Embryonic facial prominence (tissue), 1 donor: Measurements from ENCODE around the gene IRX3.
"Not testable (repeated sequence)": the region's sequence is repeated elsewhere in the genome, so short reads cannot be mapped to it uniquely, and the experiment has no call there.

Experiments
- DNase-seq: peaks from one replicate; pipeline ENCODE4 v3.0.0-alpha.2; 2016; ENCODE audit errors: extremely low spot score

IRX3 gene

DNA sequence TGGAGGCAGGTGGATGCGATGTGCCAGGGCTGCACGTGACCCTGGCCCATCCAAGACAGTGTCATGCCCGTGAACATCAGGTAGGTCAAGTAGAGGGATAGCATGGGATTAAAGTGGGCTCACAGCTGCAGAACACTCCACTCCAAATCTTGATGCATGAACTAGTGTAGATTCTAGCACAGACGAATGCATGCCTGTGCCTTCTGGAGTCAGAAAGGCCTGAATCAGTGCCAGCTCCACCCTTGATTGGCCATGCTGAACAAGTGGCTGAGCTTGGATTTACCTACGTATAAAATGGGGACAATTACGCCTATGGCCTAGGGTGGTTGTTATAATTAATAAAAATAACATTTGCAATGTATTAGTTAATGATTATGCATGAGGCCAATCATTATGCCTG, 10.6 kb downstream of the IRX3 start:
- DNase-seq: no peak

DNA sequence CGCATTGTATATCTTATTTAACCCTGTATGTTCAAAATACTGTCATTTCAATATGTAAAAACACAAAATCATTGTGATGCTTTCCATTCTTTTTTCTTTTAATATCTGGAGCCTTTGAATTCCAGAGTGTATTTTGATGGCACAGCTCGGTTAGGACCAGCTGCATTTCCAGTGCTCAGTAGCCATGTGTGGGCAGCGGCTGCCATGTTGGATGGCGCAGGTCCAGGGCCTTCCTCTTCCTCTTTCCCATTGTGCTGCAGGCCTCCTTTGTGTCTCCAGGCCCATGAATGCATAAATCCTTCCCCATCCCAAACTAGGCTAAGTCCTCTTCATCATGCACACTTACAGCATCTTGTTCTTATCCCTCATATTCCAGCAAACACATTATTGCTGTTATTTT, 13.0 kb downstream of the IRX3 start:
- no peak for DNase-seq

- no peak for DNase-seq
Measured at GRCh38 chr16:54270711-54271110, 15.9 kb downstream of the IRX3 start.

DNA sequence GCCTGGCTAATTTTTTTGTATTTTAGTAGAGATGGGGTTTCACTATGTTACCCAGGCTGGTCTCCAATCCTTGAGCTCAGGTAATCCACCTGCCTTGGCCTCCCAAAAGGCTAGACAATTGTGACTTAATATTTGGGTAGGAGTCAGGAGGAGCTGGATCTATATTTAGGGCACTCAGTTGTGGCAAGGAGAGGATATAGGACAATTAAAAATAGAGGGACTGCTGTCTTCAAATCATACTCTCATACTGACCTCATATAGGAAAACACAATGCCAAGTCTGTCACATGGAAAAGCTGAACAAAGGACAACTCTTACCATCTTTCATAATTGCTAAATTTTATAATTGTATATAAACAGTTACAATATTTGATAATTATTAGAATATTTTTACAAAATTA, 17.1 kb downstream of the IRX3 start:
- no peak for DNase-seq

DNA sequence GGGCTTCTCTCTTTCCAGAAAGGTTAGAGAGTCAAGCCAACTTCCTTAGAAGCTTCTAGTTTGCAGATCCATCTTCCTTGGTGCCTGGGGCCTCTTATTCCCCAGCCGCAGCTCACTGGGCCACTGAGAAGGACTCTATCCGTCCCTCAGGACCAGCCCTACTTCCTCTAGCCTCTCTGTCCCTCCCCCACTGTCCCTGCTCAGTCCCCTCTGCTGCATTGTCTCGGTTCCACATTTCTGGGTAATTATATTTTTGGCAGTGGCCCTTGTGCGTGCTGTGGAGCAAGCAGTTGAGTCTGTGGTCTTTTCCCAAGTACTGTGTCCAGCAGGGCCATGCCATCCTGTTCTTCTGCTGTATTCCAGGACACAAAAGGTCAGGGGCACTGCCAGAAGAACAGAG, 17.8 kb downstream of the IRX3 start:
- DNase-seq: no peak

DNA sequence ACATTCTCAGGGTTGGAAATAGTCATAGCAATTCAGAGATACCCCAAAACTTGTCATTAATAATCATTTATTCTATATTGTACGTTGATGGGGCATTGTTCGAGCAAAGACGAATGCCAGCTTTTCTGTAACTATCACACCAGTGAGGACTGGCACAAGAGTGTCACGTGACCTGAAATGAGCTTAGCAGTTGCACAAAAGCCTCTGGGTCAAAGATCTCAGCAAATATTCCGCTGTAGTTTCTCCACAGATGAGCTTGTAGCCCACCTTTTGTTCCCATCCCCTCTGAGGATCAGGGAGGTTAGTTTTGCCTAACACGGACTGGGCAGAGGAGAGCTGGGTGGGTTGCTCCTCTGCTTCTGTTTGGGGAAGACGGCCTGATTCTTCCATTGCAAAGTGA, 18.2 kb downstream of the IRX3 start:
- no peak for DNase-seq

DNA sequence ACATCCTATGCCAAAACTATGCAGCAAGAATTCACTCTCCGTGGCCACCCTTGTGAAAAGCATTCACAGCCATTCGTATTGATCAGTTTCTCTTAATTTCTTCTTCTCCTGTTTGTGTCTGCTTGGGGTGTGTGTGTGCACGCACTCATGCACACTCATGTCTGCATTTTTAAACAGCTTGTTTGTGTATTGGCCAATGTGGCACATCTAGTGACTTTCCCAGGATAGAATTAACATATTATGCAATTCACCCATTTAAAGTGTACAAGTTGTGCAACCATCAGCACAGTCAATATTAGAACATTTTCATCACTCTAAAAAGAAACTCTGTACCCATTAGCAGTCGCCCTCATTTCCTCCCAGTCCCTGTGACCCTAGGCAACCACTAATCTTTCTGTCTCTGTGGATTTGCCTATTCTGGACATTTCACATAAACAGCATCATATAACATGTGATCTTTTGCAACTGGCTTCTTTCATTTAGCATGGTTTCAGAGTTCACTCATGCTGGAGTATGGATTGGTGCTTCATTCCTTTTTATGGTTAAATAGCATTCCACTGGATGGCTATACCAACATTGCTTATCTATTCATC, 20.1 kb downstream of the IRX3 start:
- no peak for DNase-seq

GRCh38 chr16:54265575-54266107, 20.9 kb downstream of the IRX3 start:
- DNase-seq: no peak

DNA sequence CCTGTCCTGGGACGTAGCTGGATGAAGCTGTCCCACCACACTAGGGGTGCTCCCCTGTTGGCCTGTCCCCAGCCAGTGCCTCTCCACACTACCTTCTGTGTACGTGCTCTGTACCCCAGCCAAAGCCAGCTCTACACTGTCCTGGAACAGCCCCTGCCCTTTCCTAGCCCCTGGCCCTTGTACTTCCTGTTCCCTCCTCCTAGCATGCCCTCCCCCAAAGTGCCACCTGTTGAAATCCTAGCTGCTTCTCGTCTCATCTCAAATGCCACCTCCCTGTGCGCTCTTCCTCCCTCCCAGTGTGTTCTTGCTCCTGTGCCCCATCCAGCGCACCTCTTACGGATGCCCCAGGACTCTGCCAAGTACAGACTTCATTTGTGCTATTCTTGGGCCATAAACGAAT, 33.5 kb downstream of the IRX3 start:
- no peak for DNase-seq

GRCh38 chr16:54248863-54249710, 37.5 kb downstream of the IRX3 start:
- DNase-seq: no peak

- not testable (repeated sequence) for DNase-seq
Measured at GRCh38 chr16:54247705-54248104, 38.9 kb downstream of the IRX3 start.

GRCh38 chr16:54246454-54246821, 40.1 kb downstream of the IRX3 start:
- no peak for DNase-seq

- DNase-seq: no peak
Measured at GRCh38 chr16:54245788-54246453, 40.7 kb downstream of the IRX3 start.

DNA sequence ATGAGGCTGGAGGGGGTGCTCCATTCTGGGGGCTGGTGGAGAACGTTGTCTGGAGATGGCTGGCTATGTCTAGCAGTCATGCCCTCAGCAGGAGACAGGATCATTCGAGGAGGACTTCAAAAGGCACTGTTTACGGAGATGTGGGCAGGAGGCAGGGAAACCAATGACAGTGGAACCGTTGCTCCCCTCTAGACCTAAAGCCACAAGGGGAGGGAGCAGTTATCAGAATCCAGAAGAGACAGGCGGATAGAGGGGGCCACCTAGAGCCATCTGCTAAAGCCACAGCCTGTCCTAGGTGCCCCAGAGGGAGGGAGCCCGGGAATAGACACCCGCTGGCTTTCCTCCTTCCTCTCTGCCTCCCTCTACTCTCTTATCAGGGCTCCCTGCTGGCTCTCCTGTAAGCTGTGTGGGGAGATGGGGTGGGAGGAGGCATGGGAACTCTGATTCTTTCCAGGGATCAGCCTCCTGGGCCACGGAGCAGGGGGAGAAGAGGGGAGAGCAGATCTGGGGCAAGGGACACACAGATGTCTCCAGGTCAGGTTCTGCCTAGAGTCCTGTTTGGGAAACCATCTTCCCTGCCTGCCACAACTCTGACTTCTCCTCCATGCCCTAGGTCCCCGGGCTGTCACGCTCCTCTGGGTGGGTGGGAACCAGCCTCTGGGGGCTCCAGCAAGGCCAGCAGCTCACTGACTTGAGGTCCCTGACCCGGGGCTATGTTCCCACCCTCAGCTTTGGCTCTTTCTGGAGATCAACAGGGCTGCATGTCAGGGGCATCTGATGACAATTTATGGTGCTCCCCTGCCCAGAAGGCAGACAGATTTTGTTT, 42.3 kb downstream of the IRX3 start:
- DNase-seq: no peak

DNA sequence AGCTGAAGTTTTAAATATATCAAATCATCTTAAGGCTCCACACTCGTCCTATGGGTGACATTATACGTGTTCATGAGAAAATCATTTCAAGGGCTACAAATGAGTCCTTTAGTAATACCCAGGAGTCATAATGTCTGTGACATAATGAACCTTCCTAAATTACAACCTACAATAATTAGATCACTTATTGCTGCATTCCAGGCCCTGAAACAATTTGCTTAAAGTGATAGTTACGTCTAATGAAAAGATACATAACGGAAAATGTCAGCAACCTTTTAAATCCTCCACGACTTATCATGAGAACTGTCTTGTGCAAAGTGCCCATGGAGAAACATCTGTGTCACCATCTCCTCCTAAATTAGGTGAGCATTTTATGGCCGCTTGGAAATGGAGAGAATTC, 43.4 kb downstream of the IRX3 start:
- DNase-seq: no peak

DNA sequence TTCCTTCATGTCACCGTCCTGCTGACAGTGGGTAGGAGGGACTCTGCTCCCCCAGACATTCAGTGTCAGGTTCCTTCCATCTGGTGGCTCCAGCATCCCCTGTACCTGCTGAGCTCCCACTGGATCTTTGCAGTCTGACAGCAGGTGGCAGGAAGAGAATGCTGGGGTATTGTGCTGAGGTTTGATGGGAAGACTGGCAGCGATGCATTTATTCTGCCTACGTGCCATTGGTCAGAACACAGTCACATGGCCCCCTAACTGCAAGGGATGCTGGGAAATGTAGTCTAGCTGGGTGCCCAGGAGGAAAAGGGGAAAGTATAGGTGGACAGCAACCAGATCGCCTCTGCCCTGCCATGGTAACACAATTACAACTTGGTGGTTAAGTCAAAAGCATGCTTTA, 44.4 kb downstream of the IRX3 start:
- DNase-seq: no peak

DNA sequence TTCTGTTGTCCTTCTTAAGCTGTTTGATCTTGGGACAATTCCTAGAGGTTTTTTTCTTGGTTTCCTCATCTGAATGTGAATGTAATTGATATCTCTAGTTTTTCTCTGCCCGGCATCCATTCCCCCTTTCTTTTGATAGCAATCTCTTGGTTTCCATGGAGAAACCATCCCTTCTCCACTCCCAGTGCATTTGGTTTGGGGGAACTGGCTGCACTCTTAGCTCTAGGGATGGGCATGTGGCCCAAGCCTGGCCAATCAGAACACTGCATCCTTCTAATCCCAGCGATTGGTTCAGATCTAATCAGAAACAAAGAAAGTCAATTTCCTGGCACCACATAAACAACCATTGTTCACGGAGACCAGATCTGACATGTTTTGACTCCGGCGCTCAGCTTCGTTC, 45.1 kb downstream of the IRX3 start:
- no peak for DNase-seq

DNA sequence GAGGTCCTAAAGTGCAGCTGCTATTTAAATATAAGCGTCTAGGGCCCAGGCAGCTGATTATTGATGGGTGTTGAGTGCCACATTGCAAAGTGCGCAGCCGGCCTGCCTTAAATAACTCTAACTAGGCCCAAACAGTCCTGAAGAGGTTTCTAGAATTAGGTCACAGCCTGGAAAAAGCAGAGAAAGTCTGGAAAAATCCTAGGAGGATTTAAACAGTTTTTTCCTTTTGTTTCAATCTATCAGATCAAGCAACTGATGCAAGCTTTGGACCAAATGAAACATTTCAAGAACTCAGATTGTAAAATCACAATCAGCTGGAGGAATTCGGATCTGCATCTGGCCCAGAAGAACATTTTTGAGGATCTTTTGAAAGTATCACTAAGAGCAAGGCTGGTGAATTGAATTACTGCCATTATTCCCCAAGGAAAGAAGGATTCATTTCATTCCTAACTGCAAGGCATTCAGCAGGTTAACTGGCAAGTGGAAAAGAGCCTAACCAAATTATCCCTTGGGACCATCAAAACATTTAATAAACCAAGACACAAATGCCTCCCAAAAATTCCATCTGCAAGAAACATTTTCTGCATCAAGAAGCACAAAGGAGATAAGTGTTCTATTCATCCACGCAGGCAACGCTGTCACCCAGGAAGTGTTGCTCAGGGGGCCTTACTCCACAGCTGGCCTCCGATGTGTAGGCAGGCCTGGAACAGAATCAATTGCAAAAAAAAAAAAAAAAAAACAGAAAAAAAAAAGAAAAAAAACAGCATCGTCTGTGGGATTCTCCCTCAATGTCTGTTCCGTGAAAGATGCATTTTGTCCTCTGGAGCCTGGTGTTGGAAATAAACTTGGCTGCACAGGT, 46.1 kb downstream of the IRX3 start:
- DNase-seq: no peak

DNA sequence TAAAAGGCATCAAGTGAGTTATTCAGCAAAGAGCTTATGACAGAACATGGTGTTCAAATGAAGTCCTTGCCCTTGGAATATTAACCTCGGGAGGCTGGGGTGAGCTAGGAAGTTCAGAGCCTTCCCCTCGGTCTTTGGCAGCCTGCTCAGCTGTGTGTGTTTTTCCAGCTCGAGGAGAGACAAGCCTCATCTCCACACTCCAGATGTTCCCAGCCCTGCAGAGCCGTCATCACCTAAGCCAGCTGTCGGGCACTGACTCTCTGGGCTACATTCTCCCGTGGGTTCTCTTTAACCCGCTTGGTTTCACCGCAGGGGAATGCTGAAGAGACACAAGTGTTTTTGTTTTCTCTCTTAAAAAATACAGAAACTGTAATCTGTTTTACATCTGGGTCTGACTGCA, 47.1 kb downstream of the IRX3 start:
- DNase-seq: no peak

DNA sequence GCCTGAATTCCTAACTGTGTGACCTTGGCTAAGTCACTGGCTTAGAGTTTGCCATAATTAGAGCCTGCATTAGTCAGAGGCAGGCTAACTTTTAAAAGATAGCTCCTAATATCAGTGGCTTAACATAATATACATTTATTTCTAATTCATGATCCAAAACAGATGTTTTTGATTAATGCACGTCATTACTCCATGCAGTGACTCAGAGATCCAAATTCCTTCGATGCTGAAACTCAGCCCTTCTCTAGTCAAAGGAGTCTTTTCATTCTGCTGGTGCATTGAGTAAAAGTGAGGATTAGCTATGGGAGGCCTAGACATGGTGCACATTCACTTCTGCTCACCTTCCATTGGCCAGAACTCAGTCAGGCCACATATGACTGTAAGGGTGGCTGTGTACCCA, 49.8 kb downstream of the IRX3 start:
- DNase-seq: no peak

DNA sequence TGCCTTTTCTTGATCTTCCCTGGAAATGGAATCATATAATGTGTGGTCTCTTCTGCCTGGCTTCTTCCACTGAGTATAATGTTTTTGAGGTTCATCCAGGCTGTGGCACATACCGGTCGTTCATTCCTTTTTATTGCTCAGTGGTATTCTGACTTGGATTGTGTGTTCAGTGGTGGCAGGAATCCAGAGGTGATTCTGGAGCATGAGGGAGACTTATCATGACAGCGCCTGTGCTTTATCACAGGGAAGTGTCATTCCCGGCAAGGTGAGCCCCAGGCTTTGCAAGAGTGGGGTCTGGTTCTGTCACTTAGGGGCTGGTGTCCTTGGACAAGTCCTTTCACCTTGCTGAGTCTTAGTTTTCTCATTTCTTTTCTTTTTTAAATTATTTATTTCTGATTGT, 53.0 kb downstream of the IRX3 start:
- no peak for DNase-seq
